Lower leg skin (tissue), 3 donors: ENCODE results near the gene CCDC9.

ENCODE experiments used
- CTCF ChIP-seq, 3 donors: fragments of 450-650 bp; IDR thresholded peaks; one replicate each; pipeline ENCODE4 v1.5.1; 2016; ENCODE audit warnings: antibody characterized with exemption in 3 of 3, mild to moderate bottlenecking in 3 of 3, moderate library complexity in 2 of 3
- POLR2A ChIP-seq, 2 donors: fragments of 450-650 bp; IDR thresholded peaks; one replicate each; pipeline ENCODE4 v1.6.1; 2016 to 2017; ENCODE audit warnings: antibody characterized with exemption in 2 of 2, mild to moderate bottlenecking in 1 of 2, moderate library complexity in 1 of 2

GRCh38 chr19:47274071-47274890 lies 18.0 kb downstream of the CCDC9 start, which contains the start of gene INAFM1:
- TF ChIP-seq CTCF (IDR thresholded peaks at IDR 0.05) = no peak
- TF ChIP-seq POLR2A (IDR thresholded peaks at IDR 0.05) = peak in 1 of 2 donors; percentile 25
